Smooth muscle cell (in vitro differentiated cells): ENCODE data around the gene LZIC. TPM values are rescaled to one million over a fixed set of nuclear protein-coding genes. Genes with fewer than 3 reads are reported as not detected.
A peak's percentile ranks its signal among the peaks of the same experiment; 100 is the strongest.

ENCODE experiments used
- DNase-seq: peaks from one replicate; lab custom pipeline; 2025; ENCODE audit not compliant: unreplicated experiment; lab: John Stamatoyannopoulos, UW
- H2AFZ ChIP-seq: fragments of 200-600 bp; sonication (generic); 2 replicates; pipeline ENCODE4 v1.6.0; 2016; ENCODE audit warnings: antibody characterized with exemption, low read depth, mild to moderate bottlenecking
- H3F3A ChIP-seq: fragments of 200-600 bp; sonication (generic); 2 replicates; pipeline ENCODE4 v1.6.0; 2017; ENCODE audit warnings: antibody characterized with exemption, low read depth
- H3K27ac ChIP-seq: fragments of 200-600 bp; sonication (generic); 2 replicates; pipeline ENCODE4 v1.5.1; 2016; ENCODE audit warnings: low read depth, mild to moderate bottlenecking
- H3K27me3 ChIP-seq: fragments of 200-600 bp; sonication (generic); 2 replicates; pipeline ENCODE4 v1.6.1; 2016; ENCODE audit warnings: low read depth, mild to moderate bottlenecking
- H3K36me3 ChIP-seq: fragments of 200-600 bp; sonication (generic); 2 replicates; pipeline ENCODE4 v1.5.1; 2016; ENCODE audit warnings: low read depth
- H3K4me1 ChIP-seq: fragments of 200-600 bp; sonication (generic); 2 replicates; pipeline ENCODE4 v1.5.1; 2016; ENCODE audit warnings: low read depth
- H3K4me2 ChIP-seq: fragments of 200-600 bp; sonication (generic); 2 replicates; pipeline ENCODE4 v1.6.0; 2016; ENCODE audit warnings: mild to moderate bottlenecking
- H3K4me3 ChIP-seq: fragments of 200-600 bp; sonication (generic); 2 replicates; pipeline ENCODE4 v1.5.1; 2016; ENCODE audit warnings: mild to moderate bottlenecking
- H3K79me2 ChIP-seq: fragments of 200-600 bp; sonication (generic); 2 replicates; pipeline ENCODE4 v1.6.0; 2016; ENCODE audit warnings: low read depth, mild to moderate bottlenecking
- H3K9ac ChIP-seq: fragments of 200-600 bp; sonication (generic); 2 replicates; pipeline ENCODE4 v1.6.0; 2016; ENCODE audit warnings: low read depth
- H3K9me3 ChIP-seq: fragments of 200-600 bp; sonication (generic); replicated peaks from 2 replicates; pipeline ENCODE4 v1.5.1; 2016; ENCODE audit warnings: low read depth
- H4K20me1 ChIP-seq: fragments of 200-600 bp; sonication (generic); 2 replicates; pipeline ENCODE4 v1.6.0; 2016; ENCODE audit warnings: low read depth
- WGBS: methylation state at CpG from one replicate; pipeline ENCODE4 v1.1.7; 2016; ENCODE audit warnings: low lambda C conversion rate; 5-methylcytosine and 5-hydroxymethylcytosine counted together
- polyA plus RNA-seq: library from polyadenylated mRNA; unstranded; fragments of >200 nt; fragmentation: Nextera tagmentation; extraction: Ambion mirVana; gene quantifications from 2 replicates; pipeline ENCODE4 v1.2.1, GENCODE V29; 2016
- total RNA-seq: library from RNA; depleted of rRNA; stranded (reverse); fragments of >200 nt; gene quantifications from 2 replicates; pipeline ENCODE4 v1.2.3, GENCODE V29; 2014
- TF ChIP-seq, protein P1 (sequence below): fragments of 200-600 bp; sonication (generic); IDR thresholded peaks from 2 replicates; pipeline ENCODE4 v1.5.1; 2017; ENCODE audit warnings: borderline replicate concordance, mild to moderate bottlenecking, antibody characterized with exemption; ENCODE audit not compliant: insufficient read depth, poor library complexity, severe bottlenecking

LZIC gene
- total and polyA plus RNA-seq, 2 experiments from 2014 or later: 21.9 to 42.3 TPM

DNA sequence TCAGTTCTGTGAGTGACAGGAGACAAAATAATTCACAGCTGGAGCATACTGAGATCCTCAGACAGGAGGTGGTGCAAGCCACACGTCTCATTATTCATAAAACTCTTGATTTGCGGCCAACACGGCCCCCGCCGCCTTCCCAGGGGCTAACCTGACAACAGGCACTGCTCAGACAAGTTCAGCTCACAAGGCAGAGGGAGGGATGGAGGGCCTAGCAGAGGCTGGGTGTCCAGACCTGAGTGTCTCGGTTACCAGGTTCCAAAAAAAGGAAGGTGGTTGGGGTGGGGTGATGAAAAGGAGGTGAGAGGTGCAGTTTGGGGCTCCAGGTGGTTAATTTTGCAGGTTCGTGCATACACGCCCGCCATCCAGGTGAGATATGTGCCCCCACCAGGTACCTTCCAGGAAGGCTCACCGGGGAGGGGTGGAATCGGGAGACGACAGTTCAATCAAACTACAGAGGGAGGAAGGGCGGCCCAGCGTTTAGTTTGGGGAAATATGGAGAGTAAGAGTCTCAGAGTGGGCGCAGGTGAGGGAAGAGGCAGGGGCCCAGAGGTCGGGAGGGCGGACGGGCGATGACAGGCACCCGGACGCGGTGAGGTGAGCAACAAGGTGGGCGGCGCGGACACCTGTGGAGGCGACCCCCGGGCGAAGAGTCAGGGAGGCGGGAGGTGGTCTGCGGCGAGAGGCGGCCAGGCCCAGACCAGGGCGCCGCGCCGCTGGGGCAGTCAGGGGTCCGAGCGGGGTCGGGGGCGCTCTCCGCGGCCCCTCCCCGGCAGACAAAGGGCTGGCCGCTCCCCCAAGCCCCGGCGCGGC is 33.8 kb downstream of the LZIC start:
- TF ChIP-seq, protein P1, sequence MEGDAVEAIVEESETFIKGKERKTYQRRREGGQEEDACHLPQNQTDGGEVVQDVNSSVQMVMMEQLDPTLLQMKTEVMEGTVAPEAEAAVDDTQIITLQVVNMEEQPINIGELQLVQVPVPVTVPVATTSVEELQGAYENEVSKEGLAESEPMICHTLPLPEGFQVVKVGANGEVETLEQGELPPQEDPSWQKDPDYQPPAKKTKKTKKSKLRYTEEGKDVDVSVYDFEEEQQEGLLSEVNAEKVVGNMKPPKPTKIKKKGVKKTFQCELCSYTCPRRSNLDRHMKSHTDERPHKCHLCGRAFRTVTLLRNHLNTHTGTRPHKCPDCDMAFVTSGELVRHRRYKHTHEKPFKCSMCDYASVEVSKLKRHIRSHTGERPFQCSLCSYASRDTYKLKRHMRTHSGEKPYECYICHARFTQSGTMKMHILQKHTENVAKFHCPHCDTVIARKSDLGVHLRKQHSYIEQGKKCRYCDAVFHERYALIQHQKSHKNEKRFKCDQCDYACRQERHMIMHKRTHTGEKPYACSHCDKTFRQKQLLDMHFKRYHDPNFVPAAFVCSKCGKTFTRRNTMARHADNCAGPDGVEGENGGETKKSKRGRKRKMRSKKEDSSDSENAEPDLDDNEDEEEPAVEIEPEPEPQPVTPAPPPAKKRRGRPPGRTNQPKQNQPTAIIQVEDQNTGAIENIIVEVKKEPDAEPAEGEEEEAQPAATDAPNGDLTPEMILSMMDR: no peak
- peak overlapping the region; percentile 78 for H3K9ac ChIP-seq

DNA sequence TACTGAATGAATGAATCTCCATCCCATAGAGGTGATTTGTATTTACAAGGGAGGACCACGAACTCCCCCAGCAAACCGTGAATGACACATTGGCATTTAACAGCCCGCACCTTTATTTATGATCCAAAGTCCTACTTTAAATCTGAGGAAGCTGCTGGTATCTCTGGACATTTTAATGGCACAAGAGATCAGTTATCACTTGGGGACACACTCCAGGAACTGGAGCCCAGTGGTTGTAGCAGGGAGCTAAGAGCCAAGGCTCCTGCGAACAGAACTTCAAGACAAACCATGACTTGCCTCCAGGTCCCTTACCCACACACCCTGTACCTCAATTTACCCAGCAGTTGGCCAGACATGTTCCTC is 34.3 kb downstream of the LZIC start:
- Histone ChIP-seq H3F3A (peaks cover 8% of the 10 kb centered on the region), H3K9me3 (no peaks in the 10 kb centered on the region), H2AFZ (no peak overlapping the region), H3K27me3 (no peaks in the 10 kb centered on the region), H3K9ac (peak overlapping the region; percentile 78), H3K27ac (no peak overlapping the region), H4K20me1 (peaks cover 9% of the 10 kb centered on the region), H3K4me2 (peak overlapping the region; percentile 100), H3K36me3 (no peaks in the 10 kb centered on the region), H3K4me1 (peaks cover 12% of the 10 kb centered on the region), H3K79me2 (peaks cover 33% of the 10 kb centered on the region), H3K4me3 (peak overlapping the region; percentile 96)
- TF ChIP-seq, protein P1: no peak
- WGBS: 81% methylated on average over 4 of the region's 4 CpGs
- DNase-seq: no peak

More for the DNA sequence above, 33.8 kb downstream of the LZIC start:
- H3K9me3 ChIP-seq: no peaks in the 10 kb centered on the region
- H3K27ac ChIP-seq: no peak overlapping the region
- peaks cover 8% of the 10 kb centered on the region for H3F3A ChIP-seq
- peaks cover 4% of the 10 kb centered on the region for H4K20me1 ChIP-seq
- peaks cover 29% of the 10 kb centered on the region for H3K79me2 ChIP-seq
- 4% methylated on average over 29 of the region's 47 CpGs for WGBS
- H3K36me3 ChIP-seq: no peaks in the 10 kb centered on the region
- peak overlapping the region; percentile 96 for H3K4me3 ChIP-seq
- H3K4me2 ChIP-seq: peak overlapping the region; percentile 100
- no peaks in the 10 kb centered on the region for H3K27me3 ChIP-seq
- peak overlapping the region; percentile 89 for H2AFZ ChIP-seq
- DNase-seq: no peak
- peaks cover 12% of the 10 kb centered on the region for H3K4me1 ChIP-seq

DNA sequence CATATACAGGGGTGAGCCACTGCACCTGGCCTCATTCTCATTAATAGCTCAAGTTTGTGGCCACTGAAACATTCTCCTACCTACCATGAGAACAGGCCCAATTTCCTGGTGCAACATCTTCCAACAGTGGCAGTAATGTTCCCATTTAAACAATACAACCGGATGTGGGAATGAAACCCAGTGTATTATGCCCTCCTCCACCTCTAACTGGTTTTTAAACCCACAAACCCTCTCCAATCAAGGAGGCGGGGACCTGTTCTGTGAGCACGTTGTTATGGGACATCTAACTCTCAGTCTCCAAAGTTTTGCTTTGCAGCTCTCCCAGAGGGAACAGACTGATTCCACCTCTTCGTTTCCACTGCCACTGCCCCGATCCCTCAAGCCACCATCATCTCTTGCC is 35.8 kb downstream of the LZIC start:
- TF ChIP-seq, protein P1: no peak
- H3K27ac ChIP-seq: no peak overlapping the region
- H3K36me3 ChIP-seq: no peaks in the 10 kb centered on the region
- no peak overlapping the region for H3K9ac ChIP-seq
- H3K4me2 ChIP-seq: no peak overlapping the region
- no peaks in the 10 kb centered on the region for H3K27me3 ChIP-seq
- H3K4me3 ChIP-seq: no peak overlapping the region
- H3K9me3 ChIP-seq: no peaks in the 10 kb centered on the region
- H3F3A ChIP-seq: peaks cover 14% of the 10 kb centered on the region
- no peak for DNase-seq
- 95% methylated on average over 5 of the region's 5 CpGs for WGBS
- peaks cover 11% of the 10 kb centered on the region for H4K20me1 ChIP-seq
- H2AFZ ChIP-seq: no peak overlapping the region
- peaks cover 12% of the 10 kb centered on the region for H3K4me1 ChIP-seq
- peaks cover 44% of the 10 kb centered on the region for H3K79me2 ChIP-seq

DNA sequence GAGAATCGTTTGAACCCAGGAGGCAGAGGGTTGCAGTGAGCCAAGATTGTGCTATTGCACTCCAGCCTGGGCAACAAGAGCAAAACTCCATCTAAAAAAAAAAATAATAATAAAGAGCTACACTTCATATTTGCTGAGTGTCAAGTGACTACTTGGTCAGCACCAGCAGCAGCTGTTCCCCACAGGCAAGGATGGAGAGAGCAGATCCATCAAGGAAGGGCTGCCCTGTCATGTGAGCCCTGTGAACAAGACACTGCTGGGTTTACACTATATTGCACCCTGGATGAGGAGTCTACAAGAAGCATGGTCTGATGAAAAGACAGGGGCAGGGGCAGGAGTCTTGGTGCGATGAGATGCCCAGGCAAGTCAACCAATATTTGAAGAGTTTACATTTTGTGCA is 36.7 kb downstream of the LZIC start:
- DNase-seq: no peak
- Histone ChIP-seq H3K9ac (no peak overlapping the region), H3K9me3 (no peaks in the 10 kb centered on the region), H3K27ac (no peak overlapping the region), H3K4me3 (no peak overlapping the region), H2AFZ (no peak overlapping the region), H3F3A (peaks cover 13% of the 10 kb centered on the region), H3K4me1 (peaks cover 12% of the 10 kb centered on the region), H3K79me2 (peaks cover 44% of the 10 kb centered on the region), H3K4me2 (no peak overlapping the region), H3K36me3 (no peaks in the 10 kb centered on the region), H3K27me3 (no peaks in the 10 kb centered on the region), H4K20me1 (peaks cover 11% of the 10 kb centered on the region)
- TF ChIP-seq, protein P1: no peak
- 98% methylated on average over 2 of the region's 2 CpGs for WGBS
